GM21526 (cell line): ENCODE data around the gene MEPCE.

ENCODE experiments used
- ATAC-seq: cut with Tn5 transposase; IDR thresholded peaks from one replicate; pipeline ENCODE4 v1.9.1; 2021; ENCODE audit warnings: moderate library complexity; ENCODE audit not compliant: unreplicated experiment, low FRiP score

Gene MEPCE

DNA sequence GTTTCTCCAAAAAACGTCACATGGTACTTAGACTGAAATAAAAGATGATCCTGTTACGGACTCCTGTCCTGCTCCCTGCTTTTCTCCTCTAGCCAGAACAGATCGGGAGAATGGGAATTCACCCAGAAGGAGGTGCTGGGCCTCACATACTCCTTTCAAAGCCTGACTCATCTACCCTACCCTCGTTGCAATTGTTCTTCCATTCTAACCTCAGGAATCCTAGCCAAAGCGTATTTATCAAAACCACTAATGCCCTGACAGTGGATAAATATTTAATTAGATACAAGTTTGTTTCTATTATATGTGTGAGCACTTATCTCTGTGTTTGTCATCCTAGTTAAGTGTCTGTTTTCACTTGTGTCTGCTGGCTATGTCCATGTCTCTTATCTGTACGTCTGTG lies 22.9 kb upstream of the MEPCE start:
- ATAC-seq: no peak

DNA sequence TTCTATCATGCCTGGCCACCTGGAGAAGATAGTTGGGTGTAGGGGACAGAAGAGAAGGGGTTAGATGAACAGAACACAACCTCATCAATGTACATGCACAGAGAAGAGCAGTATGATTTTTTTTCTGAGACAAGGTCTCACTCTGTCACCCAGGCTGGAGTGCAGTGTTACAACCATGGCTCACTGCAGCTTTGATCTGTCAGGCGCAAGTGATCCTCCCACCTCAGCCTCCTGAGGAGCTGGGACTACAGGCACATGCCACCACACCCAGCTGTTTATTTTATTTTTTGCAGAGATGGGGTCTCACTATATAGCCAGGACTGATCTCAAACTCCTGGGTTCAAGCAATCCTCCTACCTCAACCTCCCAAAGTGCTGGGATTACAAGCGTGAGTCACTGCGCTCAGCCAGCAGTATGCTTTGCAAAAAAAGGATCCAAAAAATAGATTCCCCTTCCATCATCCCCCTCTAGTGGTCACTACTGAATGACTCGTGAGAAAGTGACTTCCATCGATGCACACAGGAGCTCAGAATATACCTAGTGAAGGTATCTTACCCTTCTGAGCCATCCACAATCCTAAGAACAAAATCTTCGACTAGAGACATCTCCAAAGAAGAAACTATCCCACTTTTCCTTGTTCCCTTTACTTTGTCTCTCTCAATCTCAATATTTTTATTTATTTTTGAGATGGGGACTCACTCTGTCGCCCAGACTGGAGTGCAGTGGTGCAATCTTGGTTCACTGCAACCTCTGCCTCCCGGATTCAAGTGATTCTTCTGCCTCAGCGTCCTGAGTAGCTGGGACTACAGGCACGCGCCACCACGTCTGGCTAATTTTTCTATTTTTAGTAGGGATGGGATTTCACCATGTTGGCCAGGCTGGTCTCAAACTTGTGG lies 22.1 kb upstream of the MEPCE start:
- ATAC-seq: no peak

GRCh38 chr7:100411101-100411500 lies 18.5 kb upstream of the MEPCE start:
- ATAC-seq: no peak

DNA sequence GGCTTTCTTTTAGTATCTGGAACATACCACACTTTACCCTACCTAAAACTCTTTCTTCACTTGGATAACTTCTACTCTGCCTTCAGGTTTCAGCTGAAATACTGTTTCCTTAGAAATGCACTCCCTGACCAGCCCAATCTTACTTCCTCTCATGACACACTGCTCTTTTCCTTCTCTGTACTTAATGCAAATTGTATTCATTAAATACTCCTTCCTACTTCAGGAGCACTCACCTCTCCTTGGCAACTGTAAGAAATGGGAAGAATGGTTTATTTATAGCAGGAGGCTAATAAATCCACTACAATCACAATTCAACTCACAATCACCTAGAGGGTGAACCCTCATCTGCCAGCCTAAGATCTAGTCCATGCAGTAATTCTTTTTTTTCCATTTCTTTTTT lies 16.3 kb upstream of the MEPCE start:
- no peak for ATAC-seq

GRCh38 chr7:100413889-100414288 lies 15.7 kb upstream of the MEPCE start:
- no peak for ATAC-seq

GRCh38 chr7:100415448-100415847 lies 14.2 kb upstream of the MEPCE start:
- ATAC-seq: no peak

GRCh38 chr7:100418930-100419659 lies 10.5 kb upstream of the MEPCE start:
- ATAC-seq: no peak

DNA sequence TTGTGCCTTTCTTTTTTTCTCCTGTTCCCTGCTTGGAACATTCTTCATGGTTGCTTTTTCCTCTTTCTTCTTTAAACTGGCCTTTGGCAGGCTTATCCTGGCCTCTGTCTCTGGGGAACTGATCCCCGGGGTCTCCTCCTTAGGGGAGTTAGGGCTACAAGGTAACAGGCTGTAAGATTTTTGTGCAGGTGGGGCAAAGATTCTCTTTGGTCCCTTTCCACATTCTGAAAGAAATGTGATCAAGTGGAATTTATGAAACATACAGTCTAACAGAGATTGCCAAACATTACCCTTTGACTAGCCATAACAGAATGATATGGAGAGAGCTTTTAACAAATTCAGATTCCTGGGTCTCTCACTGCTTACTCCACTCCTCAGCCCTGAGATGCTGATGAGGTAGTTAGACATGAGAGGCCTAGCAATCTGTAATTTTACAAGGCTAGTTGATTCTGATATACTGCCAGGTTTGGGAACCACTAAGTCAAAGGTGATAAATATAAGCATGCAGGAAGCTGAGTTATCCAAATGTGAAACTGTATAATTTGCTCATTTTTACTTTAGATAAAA lies 9.9 kb upstream of the MEPCE start:
- no peak for ATAC-seq

DNA sequence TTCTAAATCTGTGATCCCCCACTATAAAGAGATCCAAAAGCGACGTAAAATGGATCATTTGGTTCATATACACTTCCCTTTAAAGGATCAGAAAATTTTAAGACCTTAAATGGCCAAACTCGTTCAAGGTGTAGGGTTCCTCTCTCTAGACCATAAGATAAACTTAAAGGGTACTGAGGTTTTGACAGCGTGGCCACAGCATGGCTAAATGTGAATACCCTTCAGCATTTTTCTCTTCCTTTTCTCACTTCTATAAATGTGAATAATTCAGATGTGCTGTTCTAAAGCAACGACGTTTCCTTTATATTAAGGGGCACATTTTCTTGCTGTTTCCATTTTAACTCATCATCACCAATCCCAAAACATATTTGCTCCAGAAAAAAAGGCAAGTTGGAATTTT lies 6.3 kb upstream of the MEPCE start:
- ATAC-seq: no peak

- no peak for ATAC-seq
Observed at GRCh38 chr7:100425347-100425746, 4.3 kb upstream of the MEPCE start.

DNA sequence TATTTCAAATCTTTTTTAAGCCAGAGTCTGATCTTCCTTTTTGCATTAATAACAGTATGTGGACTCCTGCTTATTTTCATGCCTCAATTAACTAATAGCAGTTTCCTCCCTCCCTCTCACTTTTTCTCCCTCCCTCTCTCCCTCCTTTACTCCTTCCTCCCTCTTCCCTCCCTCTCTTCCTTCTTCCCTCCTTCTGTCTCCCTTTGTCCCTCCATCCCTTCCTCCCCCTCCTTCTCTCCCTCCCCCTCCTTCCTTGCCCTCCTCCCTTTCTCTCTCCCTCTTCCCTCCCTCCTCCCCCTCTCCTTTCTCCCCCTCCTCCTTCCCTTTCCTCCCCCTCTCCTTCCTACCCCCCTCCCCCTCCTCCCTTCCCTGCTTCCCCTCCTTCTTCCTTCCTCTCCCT lies 3.1 kb upstream of the MEPCE start:
- no peak for ATAC-seq

DNA sequence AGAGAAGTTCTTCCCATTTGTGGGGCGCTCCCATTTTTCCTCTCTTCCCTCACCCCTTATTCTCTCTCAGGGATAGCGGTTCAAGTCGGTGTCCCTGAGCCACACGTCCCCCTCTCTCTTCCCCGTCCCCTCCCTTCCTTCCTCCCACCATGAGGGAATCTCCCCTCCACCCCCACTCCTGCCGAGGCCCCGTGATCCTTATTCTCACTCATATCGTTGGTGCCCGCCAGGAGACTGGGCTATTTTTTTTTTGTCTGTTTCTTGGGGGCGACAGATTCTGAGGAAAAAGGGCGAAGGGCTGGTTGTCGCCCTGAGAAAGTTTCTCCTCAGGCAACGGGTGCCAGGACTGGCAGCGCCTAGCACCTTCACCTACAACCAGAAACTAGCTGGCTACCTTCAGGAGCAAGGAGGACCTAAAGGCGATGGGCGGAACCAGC lies 1.9 kb upstream of the MEPCE start:
- ATAC-seq: no peak

GRCh38 chr7:100428199-100428966 lies 1.2 kb upstream of the MEPCE start, which contains the start of gene ZCWPW1:
Gene ZCWPW1, minus strand, starts transcription at chr7:100428703. Its CDS starts 8,054 bp downstream, at chr7:100420649.
- peak; percentile 48 for ATAC-seq

GRCh38 chr7:100428967-100429636 lies 529 bp upstream of the MEPCE start:
- peak; percentile 36 for ATAC-seq

DNA sequence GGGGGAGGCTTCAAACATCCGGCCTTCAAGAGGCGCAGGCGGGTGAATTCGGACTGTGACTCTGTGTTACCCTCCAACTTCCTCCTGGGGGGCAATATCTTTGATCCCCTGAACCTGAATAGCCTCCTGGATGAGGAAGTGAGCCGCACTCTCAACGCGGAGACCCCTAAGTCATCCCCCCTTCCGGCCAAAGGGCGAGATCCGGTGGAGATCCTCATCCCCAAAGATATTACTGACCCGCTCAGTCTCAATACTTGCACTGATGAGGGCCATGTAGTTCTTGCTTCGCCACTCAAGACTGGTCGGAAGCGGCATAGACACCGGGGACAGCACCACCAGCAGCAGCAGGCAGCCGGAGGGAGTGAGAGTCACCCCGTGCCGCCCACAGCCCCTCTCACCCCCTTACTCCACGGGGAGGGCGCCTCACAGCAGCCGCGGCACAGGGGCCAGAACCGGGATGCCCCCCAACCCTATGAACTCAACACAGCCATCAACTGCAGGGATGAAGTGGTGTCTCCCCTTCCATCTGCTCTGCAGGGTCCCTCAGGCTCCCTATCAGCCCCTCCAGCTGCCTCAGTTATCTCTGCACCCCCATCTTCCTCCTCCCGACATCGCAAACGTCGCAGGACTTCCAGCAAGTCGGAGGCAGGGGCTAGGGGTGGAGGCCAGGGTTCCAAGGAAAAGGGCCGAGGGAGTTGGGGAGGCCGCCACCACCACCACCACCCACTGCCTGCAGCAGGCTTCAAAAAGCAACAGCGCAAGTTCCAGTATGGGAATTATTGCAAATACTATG lies 1.1 kb downstream of the MEPCE start:
- no peak for ATAC-seq

DNA sequence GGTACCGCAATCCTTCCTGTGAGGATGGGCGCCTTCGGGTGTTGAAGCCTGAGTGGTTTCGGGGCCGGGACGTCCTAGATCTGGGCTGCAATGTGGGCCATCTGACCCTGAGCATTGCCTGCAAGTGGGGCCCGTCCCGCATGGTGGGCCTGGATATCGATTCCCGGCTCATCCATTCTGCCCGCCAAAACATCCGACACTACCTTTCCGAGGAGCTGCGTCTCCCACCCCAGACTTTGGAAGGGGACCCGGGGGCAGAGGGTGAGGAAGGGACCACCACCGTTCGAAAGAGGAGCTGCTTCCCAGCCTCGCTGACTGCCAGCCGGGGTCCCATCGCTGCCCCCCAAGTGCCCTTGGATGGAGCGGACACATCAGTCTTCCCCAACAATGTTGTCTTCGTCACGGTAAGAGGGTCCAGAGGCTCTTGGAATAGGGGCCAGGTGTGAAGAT lies 1.7 kb downstream of the MEPCE start:
- no peak for ATAC-seq

DNA sequence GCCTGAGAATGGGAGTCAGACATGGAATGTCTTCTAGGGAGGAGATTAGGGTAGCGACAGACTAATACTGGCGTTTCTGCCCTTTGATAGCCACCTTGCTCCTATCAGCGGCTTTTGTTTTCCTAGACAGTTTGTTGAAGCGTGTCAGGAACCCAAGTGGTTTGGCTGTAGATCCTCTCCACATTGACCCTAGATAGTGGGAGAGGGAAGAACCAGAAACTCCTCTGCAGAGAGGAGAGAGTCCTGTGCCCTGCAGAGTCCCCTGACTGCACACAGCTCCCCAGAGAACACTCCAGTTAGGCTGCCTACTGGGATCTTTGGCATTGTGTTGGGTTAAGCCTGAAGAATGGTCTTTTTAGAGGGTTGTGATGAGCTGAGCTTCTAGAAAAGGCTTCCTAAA lies 2.4 kb downstream of the MEPCE start:
- ATAC-seq: no peak

GRCh38 chr7:100432621-100433275 lies 3.1 kb downstream of the MEPCE start:
- no peak for ATAC-seq

DNA sequence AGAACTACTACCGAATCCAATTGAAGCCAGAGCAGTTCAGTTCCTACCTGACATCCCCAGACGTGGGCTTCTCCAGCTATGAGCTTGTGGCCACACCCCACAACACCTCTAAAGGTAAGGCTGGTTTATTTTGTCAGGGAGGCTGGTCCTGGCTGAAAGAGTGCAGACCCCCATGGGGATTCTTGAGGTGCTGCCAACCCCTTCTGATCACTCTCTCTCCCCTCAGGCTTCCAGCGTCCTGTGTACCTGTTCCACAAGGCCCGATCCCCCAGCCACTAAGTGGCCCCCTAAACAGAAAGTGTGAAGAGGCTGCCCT lies 3.6 kb downstream of the MEPCE start:
- no peak for ATAC-seq
